ENCODE data around the gene PNMA8A. TPM values are rescaled to one million over a fixed set of nuclear protein-coding genes. Genes with fewer than 3 reads are reported as not detected.

The PNMA8A gene
- total and polyA plus RNA-seq, 2 of the 13 experiments (the other 11 are each of a cell fraction or from before 2014, with no cell fraction given): 0.13 to 0.51 TPM

DNA sequence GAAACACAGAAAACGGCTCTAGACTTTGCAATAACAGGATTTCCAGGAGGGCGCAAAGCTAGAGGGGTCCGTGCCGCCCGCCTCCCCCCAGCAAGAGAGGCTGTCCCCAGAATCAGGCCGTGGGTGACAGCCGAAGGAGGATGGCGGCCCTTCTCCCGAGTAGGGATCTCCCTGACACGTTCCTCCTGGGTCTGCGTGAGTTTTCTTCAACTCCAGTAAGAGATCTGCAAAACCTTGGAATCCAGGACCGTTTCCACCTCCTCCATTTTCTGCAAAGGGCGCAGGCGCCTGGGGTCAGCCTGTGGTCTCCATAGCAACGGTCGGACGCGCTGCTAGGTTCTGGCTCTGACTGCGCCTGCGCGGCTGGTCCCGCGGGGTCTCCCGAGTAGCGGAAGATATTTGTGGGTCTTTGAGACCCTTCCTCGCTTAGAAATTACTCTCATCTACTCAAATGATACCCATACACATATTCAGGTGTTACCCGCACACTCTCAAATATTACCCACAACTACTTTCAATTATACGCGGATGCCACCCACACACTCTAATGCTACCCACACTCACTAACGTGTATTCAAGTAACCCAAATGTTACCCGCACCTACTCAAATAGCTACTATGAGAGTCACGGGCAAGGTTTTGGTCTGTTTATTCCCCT, 44.7 kb downstream of the PNMA8A start (continued):
- TF ChIP-seq EZH2 (conservative IDR thresholded peaks at IDR 0.05; ENCODE audit: low read depth, low read length) (no peak), MAFG (CRISPR knock-in tag; IDR thresholded peaks at IDR 0.05) (no peak), TBL1XR1 (IDR thresholded peaks at IDR 0.05; ENCODE audit: borderline replicate concordance, low read length, partially characterized antibody) (no peak), ZNF333 (CRISPR knock-in tag; IDR thresholded peaks at IDR 0.05; ENCODE audit: borderline replicate concordance) (no peak), ZNF761 (CRISPR knock-in tag; conservative IDR thresholded peaks at IDR 0.05) (0 out of 2 replicates have a peak, but pooled peaks have one; percentile 75), BORCS8-MEF2B (CRISPR knock-in tag; IDR thresholded peaks at IDR 0.05) (no peak), ZNF652 (CRISPR knock-in tag; IDR thresholded peaks at IDR 0.05; ENCODE audit: borderline replicate concordance, low read depth) (no peak), ZNF235 (CRISPR knock-in tag; IDR thresholded peaks at IDR 0.05; ENCODE audit: borderline replicate concordance) (no peak), HOXA3 (CRISPR knock-in tag; IDR thresholded peaks at IDR 0.05) (0 out of 2 replicates have a peak, but pooled peaks have one; percentile 34), ZNF460 (CRISPR knock-in tag; IDR thresholded peaks at IDR 0.05; ENCODE audit: borderline replicate concordance) (no peak), ZNF660 (CRISPR knock-in tag; IDR thresholded peaks at IDR 0.05; ENCODE audit: borderline replicate concordance, low read depth) (no peak), ZNF34 (CRISPR knock-in tag; IDR thresholded peaks at IDR 0.05; ENCODE audit: borderline replicate concordance) (0 out of 2 replicates have a peak, but pooled peaks have one; percentile 65), ZNF205 (CRISPR knock-in tag; IDR thresholded peaks at IDR 0.05) (no peak), ZNF564 (CRISPR knock-in tag; IDR thresholded peaks at IDR 0.05) (no peak), ZNF768 (CRISPR knock-in tag; IDR thresholded peaks at IDR 0.05) (no peak), ZNF33B (CRISPR knock-in tag; IDR thresholded peaks at IDR 0.05) (peak; percentile 81; the same call in 1 of the 2 replicates), SP5 (CRISPR knock-in tag; IDR thresholded peaks at IDR 0.05; ENCODE audit: borderline replicate concordance, low read depth) (no peak), HNF4G (IDR thresholded peaks at IDR 0.05; ENCODE audit: borderline replicate concordance, low read depth, low read length) (no peak), HNF4G (CRISPR knock-in tag; IDR thresholded peaks at IDR 0.05; ENCODE audit: borderline replicate concordance, low read depth) (no peak), SAP130 (CRISPR knock-in tag; IDR thresholded peaks at IDR 0.05; ENCODE audit: low read depth) (peak; percentile 47; the same call in 1 of the 2 replicates), RBAK (CRISPR knock-in tag; IDR thresholded peaks at IDR 0.05) (no peak), MYNN (CRISPR knock-in tag; IDR thresholded peaks at IDR 0.05; ENCODE audit: low read depth) (no peak), ZNF850 (CRISPR knock-in tag; conservative IDR thresholded peaks at IDR 0.05) (no peak), ZNF468 (CRISPR knock-in tag; IDR thresholded peaks at IDR 0.05) (no peak)
- TF ChIP-seq, protein P1, sequence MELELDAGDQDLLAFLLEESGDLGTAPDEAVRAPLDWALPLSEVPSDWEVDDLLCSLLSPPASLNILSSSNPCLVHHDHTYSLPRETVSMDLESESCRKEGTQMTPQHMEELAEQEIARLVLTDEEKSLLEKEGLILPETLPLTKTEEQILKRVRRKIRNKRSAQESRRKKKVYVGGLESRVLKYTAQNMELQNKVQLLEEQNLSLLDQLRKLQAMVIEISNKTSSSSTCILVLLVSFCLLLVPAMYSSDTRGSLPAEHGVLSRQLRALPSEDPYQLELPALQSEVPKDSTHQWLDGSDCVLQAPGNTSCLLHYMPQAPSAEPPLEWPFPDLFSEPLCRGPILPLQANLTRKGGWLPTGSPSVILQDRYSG (CRISPR knock-in tag; IDR thresholded peaks at IDR 0.05): no peak
- TF ChIP-seq, protein P2, sequence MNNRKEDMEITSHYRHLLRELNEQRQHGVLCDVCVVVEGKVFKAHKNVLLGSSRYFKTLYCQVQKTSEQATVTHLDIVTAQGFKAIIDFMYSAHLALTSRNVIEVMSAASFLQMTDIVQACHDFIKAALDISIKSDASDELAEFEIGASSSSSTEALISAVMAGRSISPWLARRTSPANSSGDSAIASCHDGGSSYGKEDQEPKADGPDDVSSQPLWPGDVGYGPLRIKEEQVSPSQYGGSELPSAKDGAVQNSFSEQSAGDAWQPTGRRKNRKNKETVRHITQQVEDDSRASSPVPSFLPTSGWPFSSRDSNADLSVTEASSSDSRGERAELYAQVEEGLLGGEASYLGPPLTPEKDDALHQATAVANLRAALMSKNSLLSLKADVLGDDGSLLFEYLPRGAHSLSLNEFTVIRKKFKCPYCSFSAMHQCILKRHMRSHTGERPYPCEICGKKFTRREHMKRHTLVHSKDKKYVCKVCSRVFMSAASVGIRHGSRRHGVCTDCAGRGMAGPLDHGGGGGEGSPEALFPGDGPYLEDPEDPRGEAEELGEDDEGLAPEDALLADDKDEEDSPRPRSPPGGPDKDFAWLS (CRISPR knock-in tag; IDR thresholded peaks at IDR 0.05; ENCODE audit: borderline replicate concordance): no peak

Measured in HepG2 (cell line).